ENCODE results near the gene DECR2. TPM values are rescaled to one million over a fixed set of nuclear protein-coding genes. Genes with fewer than 3 reads are reported as not detected.

The DECR2 gene
- total and polyA plus RNA-seq, 9 of the 15 experiments (the other 6 are each of a cell fraction or from before 2014, with no cell fraction given) = 1.0 to 31.9 (median 10.3) TPM

DNA sequence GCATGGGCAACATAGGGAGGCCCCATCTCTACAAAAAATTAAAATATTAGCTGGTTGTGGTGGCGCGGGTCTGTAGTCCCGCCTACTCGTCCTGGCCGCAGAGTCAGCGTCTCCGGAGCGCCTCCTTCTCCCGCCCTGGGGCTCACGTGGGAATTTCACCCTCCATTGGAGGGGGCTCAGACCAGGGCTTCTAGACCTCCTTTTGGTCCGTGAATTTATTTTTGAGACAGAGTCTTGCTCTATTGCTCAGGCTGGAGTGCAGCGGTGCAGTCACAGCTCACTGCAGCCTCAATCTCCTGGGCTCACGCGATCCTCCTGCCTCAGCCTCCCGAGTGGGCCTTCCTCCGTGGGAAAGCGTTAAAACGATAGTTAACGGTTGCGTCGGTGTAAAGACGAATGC lies 5.1 kb upstream of the DECR2 start (continued):
- TF ChIP-seq, protein P1, sequence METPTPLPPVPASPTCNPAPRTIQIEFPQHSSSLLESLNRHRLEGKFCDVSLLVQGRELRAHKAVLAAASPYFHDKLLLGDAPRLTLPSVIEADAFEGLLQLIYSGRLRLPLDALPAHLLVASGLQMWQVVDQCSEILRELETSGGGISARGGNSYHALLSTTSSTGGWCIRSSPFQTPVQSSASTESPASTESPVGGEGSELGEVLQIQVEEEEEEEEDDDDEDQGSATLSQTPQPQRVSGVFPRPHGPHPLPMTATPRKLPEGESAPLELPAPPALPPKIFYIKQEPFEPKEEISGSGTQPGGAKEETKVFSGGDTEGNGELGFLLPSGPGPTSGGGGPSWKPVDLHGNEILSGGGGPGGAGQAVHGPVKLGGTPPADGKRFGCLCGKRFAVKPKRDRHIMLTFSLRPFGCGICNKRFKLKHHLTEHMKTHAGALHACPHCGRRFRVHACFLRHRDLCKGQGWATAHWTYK (CRISPR knock-in tag; IDR thresholded peaks at IDR 0.05) = no peak; the same call in 1 of the 2 replicates
- no peak for TF ChIP-seq HNRNPL (IDR thresholded peaks at IDR 0.05; ENCODE audit: low read depth, low read length)
- TF ChIP-seq ZKSCAN8 (CRISPR knock-in tag; IDR thresholded peaks at IDR 0.05) = no peak; the same call in 1 of the 2 replicates
- TF ChIP-seq CREM (IDR thresholded peaks at IDR 0.05; ENCODE audit: low read depth) = no peak
- TF ChIP-seq, protein P2, sequence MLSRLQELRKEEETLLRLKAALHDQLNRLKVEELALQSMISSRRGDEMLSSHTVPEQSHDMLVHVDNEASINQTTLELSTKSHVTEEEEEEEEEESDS (CRISPR knock-in tag; IDR thresholded peaks at IDR 0.05) = no peak
- TF ChIP-seq SMARCC2 (IDR thresholded peaks at IDR 0.05; ENCODE audit: low read depth) = no peak
- TF ChIP-seq KAT7 (CRISPR knock-in tag; IDR thresholded peaks at IDR 0.05; ENCODE audit: borderline replicate concordance) = no peak
- no peak for TF ChIP-seq RBM14 (IDR thresholded peaks at IDR 0.05; ENCODE audit: borderline replicate concordance, insufficient read depth, low read depth, low read length)
- TF ChIP-seq ZBED1 (IDR thresholded peaks at IDR 0.05) = no peak
- TF ChIP-seq, protein P3, sequence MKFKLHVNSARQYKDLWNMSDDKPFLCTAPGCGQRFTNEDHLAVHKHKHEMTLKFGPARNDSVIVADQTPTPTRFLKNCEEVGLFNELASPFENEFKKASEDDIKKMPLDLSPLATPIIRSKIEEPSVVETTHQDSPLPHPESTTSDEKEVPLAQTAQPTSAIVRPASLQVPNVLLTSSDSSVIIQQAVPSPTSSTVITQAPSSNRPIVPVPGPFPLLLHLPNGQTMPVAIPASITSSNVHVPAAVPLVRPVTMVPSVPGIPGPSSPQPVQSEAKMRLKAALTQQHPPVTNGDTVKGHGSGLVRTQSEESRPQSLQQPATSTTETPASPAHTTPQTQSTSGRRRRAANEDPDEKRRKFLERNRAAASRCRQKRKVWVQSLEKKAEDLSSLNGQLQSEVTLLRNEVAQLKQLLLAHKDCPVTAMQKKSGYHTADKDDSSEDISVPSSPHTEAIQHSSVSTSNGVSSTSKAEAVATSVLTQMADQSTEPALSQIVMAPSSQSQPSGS (CRISPR knock-in tag; IDR thresholded peaks at IDR 0.05) = no peak
- TF ChIP-seq CHD1 (IDR thresholded peaks at IDR 0.05; ENCODE audit: low read length) = peak; percentile 30
- peak; percentile 16; the same call in 1 of the 2 replicates for TF ChIP-seq HCFC1 (IDR thresholded peaks at IDR 0.05; ENCODE audit: low read depth, low read length)
- TF ChIP-seq, protein P4, sequence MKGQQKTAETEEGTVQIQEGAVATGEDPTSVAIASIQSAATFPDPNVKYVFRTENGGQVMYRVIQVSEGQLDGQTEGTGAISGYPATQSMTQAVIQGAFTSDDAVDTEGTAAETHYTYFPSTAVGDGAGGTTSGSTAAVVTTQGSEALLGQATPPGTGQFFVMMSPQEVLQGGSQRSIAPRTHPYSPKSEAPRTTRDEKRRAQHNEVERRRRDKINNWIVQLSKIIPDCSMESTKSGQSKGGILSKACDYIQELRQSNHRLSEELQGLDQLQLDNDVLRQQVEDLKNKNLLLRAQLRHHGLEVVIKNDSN (CRISPR knock-in tag; IDR thresholded peaks at IDR 0.05) = peak; percentile 82
- TF ChIP-seq, protein P5, sequence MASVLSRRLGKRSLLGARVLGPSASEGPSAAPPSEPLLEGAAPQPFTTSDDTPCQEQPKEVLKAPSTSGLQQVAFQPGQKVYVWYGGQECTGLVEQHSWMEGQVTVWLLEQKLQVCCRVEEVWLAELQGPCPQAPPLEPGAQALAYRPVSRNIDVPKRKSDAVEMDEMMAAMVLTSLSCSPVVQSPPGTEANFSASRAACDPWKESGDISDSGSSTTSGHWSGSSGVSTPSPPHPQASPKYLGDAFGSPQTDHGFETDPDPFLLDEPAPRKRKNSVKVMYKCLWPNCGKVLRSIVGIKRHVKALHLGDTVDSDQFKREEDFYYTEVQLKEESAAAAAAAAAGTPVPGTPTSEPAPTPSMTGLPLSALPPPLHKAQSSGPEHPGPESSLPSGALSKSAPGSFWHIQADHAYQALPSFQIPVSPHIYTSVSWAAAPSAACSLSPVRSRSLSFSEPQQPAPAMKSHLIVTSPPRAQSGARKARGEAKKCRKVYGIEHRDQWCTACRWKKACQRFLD (CRISPR knock-in tag; IDR thresholded peaks at IDR 0.05) = no peak
- TF ChIP-seq JUND (IDR thresholded peaks at IDR 0.05; ENCODE audit: borderline replicate concordance, low read depth, low read length) = peak; percentile 18; the same call in 1 of the 2 replicates
- TF ChIP-seq JUND (tag; IDR thresholded peaks at IDR 0.05; ENCODE audit: borderline replicate concordance, low read depth, low read length) = no peak; the same call in 2 of the 3 replicates
- TF ChIP-seq, protein P6, sequence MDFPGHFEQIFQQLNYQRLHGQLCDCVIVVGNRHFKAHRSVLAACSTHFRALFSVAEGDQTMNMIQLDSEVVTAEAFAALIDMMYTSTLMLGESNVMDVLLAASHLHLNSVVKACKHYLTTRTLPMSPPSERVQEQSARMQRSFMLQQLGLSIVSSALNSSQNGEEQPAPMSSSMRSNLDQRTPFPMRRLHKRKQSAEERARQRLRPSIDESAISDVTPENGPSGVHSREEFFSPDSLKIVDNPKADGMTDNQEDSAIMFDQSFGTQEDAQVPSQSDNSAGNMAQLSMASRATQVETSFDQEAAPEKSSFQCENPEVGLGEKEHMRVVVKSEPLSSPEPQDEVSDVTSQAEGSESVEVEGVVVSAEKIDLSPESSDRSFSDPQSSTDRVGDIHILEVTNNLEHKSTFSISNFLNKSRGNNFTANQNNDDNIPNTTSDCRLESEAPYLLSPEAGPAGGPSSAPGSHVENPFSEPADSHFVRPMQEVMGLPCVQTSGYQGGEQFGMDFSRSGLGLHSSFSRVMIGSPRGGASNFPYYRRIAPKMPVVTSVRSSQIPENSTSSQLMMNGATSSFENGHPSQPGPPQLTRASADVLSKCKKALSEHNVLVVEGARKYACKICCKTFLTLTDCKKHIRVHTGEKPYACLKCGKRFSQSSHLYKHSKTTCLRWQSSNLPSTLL (IDR thresholded peaks at IDR 0.05) = peak; percentile 91
- TF ChIP-seq HDAC2 (IDR thresholded peaks at IDR 0.05) = peak; percentile 96
- TF ChIP-seq, protein P7, sequence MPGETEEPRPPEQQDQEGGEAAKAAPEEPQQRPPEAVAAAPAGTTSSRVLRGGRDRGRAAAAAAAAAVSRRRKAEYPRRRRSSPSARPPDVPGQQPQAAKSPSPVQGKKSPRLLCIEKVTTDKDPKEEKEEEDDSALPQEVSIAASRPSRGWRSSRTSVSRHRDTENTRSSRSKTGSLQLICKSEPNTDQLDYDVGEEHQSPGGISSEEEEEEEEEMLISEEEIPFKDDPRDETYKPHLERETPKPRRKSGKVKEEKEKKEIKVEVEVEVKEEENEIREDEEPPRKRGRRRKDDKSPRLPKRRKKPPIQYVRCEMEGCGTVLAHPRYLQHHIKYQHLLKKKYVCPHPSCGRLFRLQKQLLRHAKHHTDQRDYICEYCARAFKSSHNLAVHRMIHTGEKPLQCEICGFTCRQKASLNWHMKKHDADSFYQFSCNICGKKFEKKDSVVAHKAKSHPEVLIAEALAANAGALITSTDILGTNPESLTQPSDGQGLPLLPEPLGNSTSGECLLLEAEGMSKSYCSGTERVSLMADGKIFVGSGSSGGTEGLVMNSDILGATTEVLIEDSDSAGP (CRISPR knock-in tag; IDR thresholded peaks at IDR 0.05) = no peak
- TF ChIP-seq TEAD1 (CRISPR knock-in tag; IDR thresholded peaks at IDR 0.05) = peak in 1 of 2 experiments; percentile 56; a peak in 1 of 4 replicates

All from K562 (cell line).